Muscle of leg (tissue), 11 donors: ENCODE data around the gene VPS25. TPM values are rescaled to one million over a fixed set of nuclear protein-coding genes. Genes with fewer than 3 reads are reported as not detected.

Experiments
- DNase-seq: peaks from one replicate; pipeline ENCODE4 v3.0.0; 2013
- H3K27ac ChIP-seq: one replicate; pipeline ENCODE4 v1.5.1; 2013; ENCODE audit warnings: mild to moderate bottlenecking, low read length, control low read depth
- H3K27me3 ChIP-seq: one replicate; pipeline ENCODE4 v1.6.1; 2013; ENCODE audit warnings: low read length; ENCODE audit not compliant: control insufficient read depth, insufficient read depth
- H3K36me3 ChIP-seq: one replicate; pipeline ENCODE4 v1.6.1; 2013; ENCODE audit warnings: low read length; ENCODE audit not compliant: control insufficient read depth, insufficient read depth
- H3K4me1 ChIP-seq: one replicate; pipeline ENCODE4 v1.6.1; 2013; ENCODE audit warnings: low read length; ENCODE audit not compliant: control insufficient read depth, insufficient read depth
- H3K4me3 ChIP-seq: one replicate; pipeline ENCODE4 v1.5.1; 2013; ENCODE audit warnings: low read length, control low read depth
- H3K9me3 ChIP-seq: replicated peaks from 2 replicates; pipeline ENCODE4 v1.6.1; 2013; ENCODE audit warnings: low read depth, low read length; ENCODE audit not compliant: control insufficient read depth
- WGBS: methylation state at CpG from one replicate; pipeline ENCODE4 v1.1.5; 2013; ENCODE audit warnings: missing lambda C conversion rate; ENCODE audit not compliant: insufficient coverage; 5-methylcytosine and 5-hydroxymethylcytosine counted together
- polyA plus RNA-seq, 8 donors: library from polyadenylated mRNA; unstranded; fragments of 120-200 nt; gene quantifications; one replicate each; pipeline versions ENCODE4 v1.2.1 to v1.2.3, GENCODE V29; 2013; ENCODE audit warnings: inconsistent platforms in 1 of 8, low replicate concordance in 1 of 8; ENCODE audit not compliant: insufficient read length in 8 of 8, insufficient read depth in 1 of 8
- total RNA-seq: library from RNA; stranded (reverse); fragments of 120-200 nt; gene quantifications from one replicate; pipeline ENCODE4 v1.2.4, GENCODE V29; 2013

The VPS25 gene
- total and polyA plus RNA-seq, 9 donors, result 28.7 to 41.0 (median 33.5) TPM

DNA sequence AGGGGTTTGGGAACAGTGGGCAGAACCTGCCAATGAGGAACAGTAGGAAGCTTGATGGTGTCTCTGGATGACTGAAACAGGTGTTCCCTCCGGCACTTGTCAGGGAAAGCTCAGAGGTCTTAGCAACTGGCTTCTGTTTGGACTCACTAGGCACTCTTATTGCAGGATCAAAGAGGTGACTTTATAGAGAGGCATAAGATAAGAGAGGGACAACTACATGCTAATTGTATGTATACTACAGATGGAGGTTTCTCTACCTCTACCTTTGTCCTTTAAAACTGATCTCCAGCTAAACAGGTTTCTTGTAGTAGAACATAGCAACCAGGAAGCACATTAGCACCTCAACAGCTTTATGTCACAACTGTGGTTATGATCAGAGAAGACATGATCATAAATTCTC lies 33.0 kb downstream of the VPS25 start:
- no peaks in the 10 kb centered on the region for H3K27me3 ChIP-seq
- no peak overlapping the region for H3K4me3 ChIP-seq
- H3K27ac ChIP-seq, result no peak overlapping the region
- DNase-seq, result no peak
- WGBS, result 100% methylated on average over 1 of the region's 1 CpG
- no peaks in the 10 kb centered on the region for H3K4me1 ChIP-seq
- no peaks in the 10 kb centered on the region for H3K9me3 ChIP-seq
- H3K36me3 ChIP-seq, result peaks cover 10% of the 10 kb centered on the region

DNA sequence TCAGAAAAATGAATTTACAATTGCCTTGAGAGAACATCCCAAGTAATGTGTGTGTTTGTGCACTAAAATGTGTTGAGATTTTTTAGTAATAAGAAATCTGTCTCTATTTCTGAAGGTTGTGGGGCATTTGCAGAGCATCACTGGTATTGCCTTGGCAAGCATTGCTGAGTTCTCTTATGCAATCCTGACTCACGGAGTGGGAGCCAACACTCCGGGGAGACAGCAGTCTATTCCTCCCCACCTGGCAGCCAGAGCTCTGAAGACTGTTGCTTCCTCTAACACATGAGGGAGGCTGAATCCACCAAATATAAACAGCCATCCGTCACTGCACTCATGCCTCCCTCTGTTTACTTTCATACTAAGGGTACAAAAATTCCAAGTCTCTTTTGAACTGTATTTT lies 36.0 kb downstream of the VPS25 start:
- DNase-seq, result no peak
- Histone ChIP-seq H3K27ac (no peak overlapping the region), H3K36me3 (peaks cover 19% of the 10 kb centered on the region), H3K9me3 (no peaks in the 10 kb centered on the region), H3K27me3 (no peaks in the 10 kb centered on the region), H3K4me1 (no peaks in the 10 kb centered on the region), H3K4me3 (no peak overlapping the region)
- 23% methylated on average over 2 of the region's 3 CpGs for WGBS

DNA sequence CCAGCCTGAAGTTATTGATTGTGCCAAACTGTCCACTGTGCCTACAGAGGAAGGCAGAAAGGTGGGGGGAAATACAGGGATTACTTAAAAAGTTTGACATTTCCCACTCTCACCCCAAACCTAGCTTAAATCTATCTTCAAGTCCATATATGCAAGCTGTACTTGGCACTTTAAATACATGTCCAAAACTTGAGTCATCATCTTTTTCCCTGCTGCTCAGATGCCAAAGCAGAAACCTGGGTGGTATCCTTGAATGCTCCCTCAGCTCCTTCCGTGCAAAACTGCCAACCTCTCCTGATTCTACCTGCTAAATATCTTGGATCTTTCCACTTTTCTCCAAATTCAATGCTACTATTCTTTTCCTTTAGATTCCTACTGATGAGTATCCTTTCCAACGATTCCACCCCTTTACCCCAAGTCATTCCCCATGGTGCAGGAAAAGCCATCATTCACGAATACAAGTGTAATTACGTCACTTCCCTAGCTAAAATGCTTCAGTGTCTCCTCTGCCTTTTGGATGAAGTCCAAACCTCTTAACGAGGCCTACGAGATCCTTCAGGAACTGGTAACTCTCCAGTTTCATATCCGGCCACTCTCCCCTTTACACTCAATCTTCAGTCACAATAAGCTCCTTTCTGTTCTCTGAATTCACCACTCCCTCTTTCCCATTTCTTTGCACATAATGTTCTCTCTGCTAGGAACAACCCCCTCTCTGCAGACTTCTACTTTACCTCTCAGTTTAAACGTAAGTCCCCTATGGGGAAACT lies 41.6 kb downstream of the VPS25 start:
- no peaks in the 10 kb centered on the region for H3K9me3 ChIP-seq
- peaks cover 60% of the 10 kb centered on the region for H3K36me3 ChIP-seq
- H3K27ac ChIP-seq, result peak overlapping the region; percentile 59
- WGBS, result 29% methylated on average over 8 of the region's 8 CpGs
- DNase-seq, result peak; percentile 86
- peaks cover 4% of the 10 kb centered on the region for H3K4me1 ChIP-seq
- H3K4me3 ChIP-seq, result no peak overlapping the region
- H3K27me3 ChIP-seq, result no peaks in the 10 kb centered on the region

DNA sequence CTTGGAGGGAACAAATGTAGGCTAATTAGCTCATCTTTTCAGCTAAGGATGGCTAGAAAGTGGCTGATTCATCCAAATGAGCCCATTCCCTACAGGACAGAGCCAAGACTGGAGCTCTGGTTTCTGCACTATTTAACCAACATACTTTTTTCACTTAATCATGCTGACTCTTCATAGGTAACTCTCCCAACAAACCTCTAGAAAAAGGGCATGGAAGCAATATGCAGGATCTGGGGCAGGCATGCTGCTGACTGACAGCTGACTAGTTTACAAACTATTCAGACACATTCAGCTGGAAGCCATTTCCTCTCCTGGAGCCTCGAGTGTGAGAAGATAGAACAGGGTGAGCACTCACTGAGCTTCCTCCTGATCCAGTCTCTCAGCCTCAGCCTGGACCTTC lies 44.6 kb downstream of the VPS25 start:
- 50% methylated on average over 1 of the region's 1 CpG for WGBS
- DNase-seq, result no peak
- Histone ChIP-seq H3K4me1 (peaks cover 4% of the 10 kb centered on the region), H3K27me3 (no peaks in the 10 kb centered on the region), H3K4me3 (no peak overlapping the region), H3K27ac (no peak overlapping the region), H3K9me3 (no peaks in the 10 kb centered on the region), H3K36me3 (peaks cover 65% of the 10 kb centered on the region)

DNA sequence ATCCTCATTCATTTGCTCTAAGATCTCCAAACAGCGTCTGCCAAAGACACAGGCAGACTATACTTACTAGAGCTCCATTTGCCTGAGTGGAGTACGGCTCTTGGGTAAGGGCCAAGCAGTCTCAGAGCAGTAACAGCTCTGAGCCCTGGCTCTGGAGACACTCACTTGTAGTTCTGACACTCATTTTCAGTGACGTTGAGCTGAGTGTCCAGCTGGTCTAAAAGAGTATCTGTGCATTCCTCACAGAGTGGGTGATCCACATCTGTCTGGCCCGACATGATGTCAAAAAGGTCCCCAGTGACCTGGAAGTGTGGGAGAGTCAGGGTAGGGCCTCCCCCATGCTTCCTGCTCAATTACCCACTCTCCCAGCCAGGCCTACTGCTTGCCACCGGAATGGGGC lies 45.1 kb downstream of the VPS25 start:
- no peaks in the 10 kb centered on the region for H3K9me3 ChIP-seq
- H3K27ac ChIP-seq, result no peak overlapping the region
- H3K36me3 ChIP-seq, result peaks cover 65% of the 10 kb centered on the region
- no peak overlapping the region for H3K4me3 ChIP-seq
- WGBS, result 53% methylated on average over 4 of the region's 5 CpGs
- DNase-seq, result no peak
- H3K4me1 ChIP-seq, result peaks cover 7% of the 10 kb centered on the region
- no peaks in the 10 kb centered on the region for H3K27me3 ChIP-seq

DNA sequence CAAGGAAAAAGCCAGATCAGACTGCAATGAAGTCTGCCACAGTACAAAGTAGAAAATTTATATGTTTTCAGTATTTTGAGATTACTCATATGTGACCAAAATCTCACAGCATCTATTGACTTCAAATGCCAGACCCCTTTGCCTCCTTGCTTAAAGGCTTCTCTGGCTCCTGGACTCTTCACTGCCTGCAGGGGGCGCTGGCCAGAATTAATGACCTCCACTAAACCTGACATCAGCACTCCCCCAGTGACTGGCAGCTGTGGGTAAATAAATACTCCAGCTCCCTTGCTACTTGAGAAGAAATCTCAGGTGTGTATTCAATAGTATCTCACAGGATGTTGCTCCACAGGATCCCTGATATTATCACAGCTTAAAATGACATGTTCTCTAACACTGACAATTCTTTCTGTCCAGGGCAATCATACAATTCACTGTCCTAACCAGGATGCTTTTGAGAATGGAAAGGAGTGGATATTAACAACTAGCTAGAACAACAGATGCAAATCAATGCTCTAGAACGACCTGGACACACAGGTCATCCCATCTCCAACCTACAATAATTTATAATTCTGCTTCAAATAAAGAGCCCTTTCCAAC lies 46.8 kb downstream of the VPS25 start:
- WGBS, result 67% methylated on average over 1 of the region's 2 CpGs
- Histone ChIP-seq H3K4me3 (no peak overlapping the region), H3K9me3 (no peaks in the 10 kb centered on the region), H3K4me1 (peaks cover 14% of the 10 kb centered on the region), H3K27me3 (no peaks in the 10 kb centered on the region), H3K36me3 (peaks cover 55% of the 10 kb centered on the region), H3K27ac (no peak overlapping the region)
- peak; percentile 33 for DNase-seq

DNA sequence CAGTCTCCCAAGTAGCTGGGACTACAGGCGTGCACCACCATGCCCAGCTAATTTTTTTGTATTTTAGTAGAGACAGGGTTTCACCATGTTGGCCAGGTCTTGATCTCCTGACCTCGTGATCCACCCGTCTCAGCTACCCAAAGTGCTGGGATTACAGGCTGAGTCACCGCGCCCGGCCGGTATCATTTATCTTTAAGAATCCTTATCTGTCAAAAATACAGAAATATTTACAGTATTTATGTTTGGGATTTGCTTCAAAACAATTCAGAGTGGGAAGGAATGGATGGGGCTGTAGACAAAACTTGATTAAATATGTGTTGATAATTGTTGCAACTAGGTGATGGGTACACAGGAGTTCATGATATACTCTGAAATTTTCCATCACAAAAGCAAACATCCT lies 47.9 kb downstream of the VPS25 start:
- Histone ChIP-seq H3K27ac (no peak overlapping the region), H3K4me1 (peaks cover 10% of the 10 kb centered on the region), H3K9me3 (no peaks in the 10 kb centered on the region), H3K36me3 (peaks cover 45% of the 10 kb centered on the region), H3K27me3 (no peaks in the 10 kb centered on the region), H3K4me3 (no peak overlapping the region)
- no peak for DNase-seq
- no CpG with 5 or more reads among the region's 7 CpGs for WGBS

DNA sequence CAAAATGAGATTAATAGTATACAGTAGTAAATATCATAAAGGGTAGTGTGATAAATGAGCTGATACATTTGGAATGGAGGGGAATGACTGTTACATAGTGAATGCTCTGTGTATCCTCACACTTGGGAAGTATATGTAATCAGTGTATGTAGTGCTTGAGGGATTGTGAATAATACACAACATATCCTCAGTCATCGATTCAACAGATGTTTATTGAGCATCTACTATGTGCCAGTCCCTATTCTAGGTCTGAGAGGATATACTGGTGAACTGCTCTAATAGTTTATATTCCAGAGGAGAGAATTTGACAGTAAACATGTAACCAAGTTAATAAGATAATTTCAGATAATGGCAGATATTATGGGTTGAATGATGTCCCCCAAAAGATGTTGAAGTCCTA lies 54.2 kb downstream of the VPS25 start:
- H3K4me3 ChIP-seq, result no peak overlapping the region
- no peak for DNase-seq
- WGBS, result no CpG with 5 or more reads among the region's 1 CpG
- H3K4me1 ChIP-seq, result peaks cover 10% of the 10 kb centered on the region
- H3K27me3 ChIP-seq, result no peaks in the 10 kb centered on the region
- no peaks in the 10 kb centered on the region for H3K36me3 ChIP-seq
- H3K9me3 ChIP-seq, result no peaks in the 10 kb centered on the region
- no peak overlapping the region for H3K27ac ChIP-seq

Other genes starting within 250 kb of the VPS25 start
- gene NAGLU, start 237.2 kb upstream of the VPS25 start, total RNA-seq, result 17.1 TPM
- 10 to 100 TPM; 15.4 to 24.1 (median 20.8) TPM for gene NAGLU, start 237.2 kb upstream of the VPS25 start, polyA plus RNA-seq
- 1.9 TPM for gene HSD17B1, start 220.5 kb upstream of the VPS25 start, total RNA-seq
- gene HSD17B1, start 220.5 kb upstream of the VPS25 start, polyA plus RNA-seq, result 1 to 10 TPM; 2.2 to 3.2 (median 2.6) TPM
- 13.0 TPM for gene COASY, start 211.3 kb upstream of the VPS25 start, total RNA-seq
- 10 to 100 TPM; 25.5 to 33.5 (median 28.7) TPM for gene COASY, start 211.3 kb upstream of the VPS25 start, polyA plus RNA-seq
- 16.6 TPM for gene MLX, start 206.3 kb upstream of the VPS25 start, total RNA-seq
- 10 to 100 TPM; 31.5 to 39.6 (median 35.5) TPM for gene MLX, start 206.3 kb upstream of the VPS25 start, polyA plus RNA-seq
- 5.4 TPM for gene PSMC3IP, start 195.7 kb upstream of the VPS25 start, total RNA-seq
- 10 to 100 TPM; 10.5 to 13.5 (median 11.9) TPM for gene PSMC3IP, start 195.7 kb upstream of the VPS25 start, polyA plus RNA-seq
- gene RETREG3, start 164.1 kb upstream of the VPS25 start, total RNA-seq, result 39.1 TPM
- gene RETREG3, start 164.1 kb upstream of the VPS25 start, polyA plus RNA-seq, result 10 to 100 TPM; 27.6 to 36.1 (median 30.7) TPM
- gene TUBG1, start 163.8 kb upstream of the VPS25 start, total RNA-seq, result 22.2 TPM
- 10 to 100 TPM; 30.7 to 43.5 (median 38.2) TPM for gene TUBG1, start 163.8 kb upstream of the VPS25 start, polyA plus RNA-seq
- 8.7 TPM for gene TUBG2, start 114.2 kb upstream of the VPS25 start, total RNA-seq
- gene TUBG2, start 114.2 kb upstream of the VPS25 start, polyA plus RNA-seq, result 10 to 100 TPM in 7 of 8 donors, 1 to 10 TPM in 1; 10.0 to 19.2 (median 14.1) TPM
- gene PLEKHH3, start 96.5 kb upstream of the VPS25 start, total RNA-seq, result 44.1 TPM
- gene PLEKHH3, start 96.5 kb upstream of the VPS25 start, polyA plus RNA-seq, result 10 to 100 TPM; 27.2 to 57.5 (median 40.6) TPM
- 1.0 TPM for gene CCR10, start 91.6 kb upstream of the VPS25 start, total RNA-seq
- gene CCR10, start 91.6 kb upstream of the VPS25 start, polyA plus RNA-seq, result 1 to 10 TPM; 1.2 to 2.9 (median 1.5) TPM
- gene CNTNAP1, start 90.9 kb upstream of the VPS25 start, total RNA-seq, result 8.1 TPM
- gene CNTNAP1, start 90.9 kb upstream of the VPS25 start, polyA plus RNA-seq, result 10 to 100 TPM in 6 of 8 donors, 1 to 10 TPM in 2; 9.0 to 15.7 (median 13.1) TPM
- gene EZH1, start 28.4 kb upstream of the VPS25 start, total RNA-seq, result 20.4 TPM
- 10 to 100 TPM; 15.6 to 21.8 (median 18.0) TPM for gene EZH1, start 28.4 kb upstream of the VPS25 start, polyA plus RNA-seq
- 35.9 TPM for gene RAMP2, start 12.2 kb upstream of the VPS25 start, total RNA-seq
- 10 to 100 TPM; 56.8 to 87.2 (median 73.2) TPM for gene RAMP2, start 12.2 kb upstream of the VPS25 start, polyA plus RNA-seq
- 0.09 TPM for gene WNK4, start 7.2 kb downstream of the VPS25 start, total RNA-seq
- 1 to 10 TPM in 3 of 8 donors, under 1 TPM in 5; 0.20 to 1.2 (median 0.67) TPM for gene WNK4, start 7.2 kb downstream of the VPS25 start, polyA plus RNA-seq
- gene COA3, start 25.3 kb downstream of the VPS25 start, total RNA-seq, result 84.1 TPM
- gene COA3, start 25.3 kb downstream of the VPS25 start, polyA plus RNA-seq, result 10 to 100 TPM; 53.6 to 63.9 (median 59.5) TPM
- gene CNTD1, start 25.4 kb downstream of the VPS25 start, total RNA-seq, result 0.04 TPM
- 1 to 10 TPM in 3 of 8 donors, under 1 TPM in 5; 0.37 to 1.6 (median 0.81) TPM for gene CNTD1, start 25.4 kb downstream of the VPS25 start, polyA plus RNA-seq
- gene BECN1, start 50.8 kb downstream of the VPS25 start, total RNA-seq, result 37.7 TPM
- 10 to 100 TPM; 39.8 to 53.5 (median 45.1) TPM for gene BECN1, start 50.8 kb downstream of the VPS25 start, polyA plus RNA-seq
- 26.1 TPM for gene PSME3, start 59.9 kb downstream of the VPS25 start, total RNA-seq
- gene PSME3, start 59.9 kb downstream of the VPS25 start, polyA plus RNA-seq, result 10 to 100 TPM; 46.2 to 67.9 (median 55.3) TPM
- 0.66 TPM for gene AOC2, start 71.1 kb downstream of the VPS25 start, total RNA-seq
- 1 to 10 TPM in 1 of 8 donors, under 1 TPM in 7; 0.41 to 1.2 (median 0.84) TPM for gene AOC2, start 71.1 kb downstream of the VPS25 start, polyA plus RNA-seq
- gene AOC3, start 77.8 kb downstream of the VPS25 start, total RNA-seq, result 6.9 TPM
- gene AOC3, start 77.8 kb downstream of the VPS25 start, polyA plus RNA-seq, result 10 to 100 TPM; 11.7 to 23.6 (median 18.2) TPM
- gene G6PC1, start 127.3 kb downstream of the VPS25 start, total RNA-seq, result not detected
- under 1 TPM in 3 of 8 donors, not detected in 5; 0.08 to 0.43 (median 0.26) TPM for gene G6PC1, start 127.3 kb downstream of the VPS25 start, polyA plus RNA-seq
- 35.4 TPM for gene AARSD1, start 191.0 kb downstream of the VPS25 start, total RNA-seq
- gene AARSD1, start 191.0 kb downstream of the VPS25 start, polyA plus RNA-seq, result 10 to 100 TPM; 46.5 to 67.1 (median 56.1) TPM
- 37.3 TPM for gene PTGES3L, start 206.6 kb downstream of the VPS25 start, total RNA-seq
- gene PTGES3L, start 206.6 kb downstream of the VPS25 start, polyA plus RNA-seq, result 10 to 100 TPM; 37.5 to 81.2 (median 63.0) TPM
- gene RUNDC1, start 207.1 kb downstream of the VPS25 start, total RNA-seq, result 5.3 TPM
- 1 to 10 TPM; 7.3 to 8.3 (median 7.6) TPM for gene RUNDC1, start 207.1 kb downstream of the VPS25 start, polyA plus RNA-seq
- 3,028 TPM for gene RPL27, start 225.0 kb downstream of the VPS25 start, total RNA-seq
- gene RPL27, start 225.0 kb downstream of the VPS25 start, polyA plus RNA-seq, result 1,000 to 10,000 TPM; 2,184 to 2,871 (median 2,448) TPM
- 7.6 TPM for gene IFI35, start 233.3 kb downstream of the VPS25 start, total RNA-seq
- gene IFI35, start 233.3 kb downstream of the VPS25 start, polyA plus RNA-seq, result 10 to 100 TPM in 1 of 8 donors, 1 to 10 TPM in 7; 4.5 to 11.1 (median 6.5) TPM
- gene VAT1, start 248.9 kb downstream of the VPS25 start, total RNA-seq, result 50.4 TPM
- 10 to 100 TPM; 59.3 to 95.3 (median 77.3) TPM for gene VAT1, start 248.9 kb downstream of the VPS25 start, polyA plus RNA-seq